ENCODE data around the gene TKT. TPM values are rescaled to one million over a fixed set of nuclear protein-coding genes. Genes with fewer than 3 reads are reported as not detected.

TKT gene
- total and polyA plus RNA-seq, 2 of the 13 experiments (the other 11 are each of a cell fraction or from before 2014, with no cell fraction given) = 150 to 238 TPM

GRCh38 chr3:53225651-53226050 is 30.2 kb downstream of the TKT start:
- CTCF ChIA-PET (ENCODE audit: low intra/inter-chr PET ratio, low total read pairs) = no interaction called here
- 95% methylated on average over 7 of the region's 7 CpGs for WGBS (ENCODE audit: low lambda C conversion rate)
- Histone ChIP-seq H3K36me3 (replicated peaks in 1 of 2; ENCODE audit: control insufficient read depth in 1 of 2, insufficient read depth in 2 of 2, low read length in 2 of 2) (peaks cover 41 to 67% of the 10 kb centered on the region in 2 experiments), H3K4me2 (ENCODE audit: low read depth, low read length) (no peak overlapping the region), H3K27ac (ENCODE audit: extremely low read length, insufficient read depth, low read length) (peak overlapping the region; percentile 43), H3K4me3 (replicated peaks in 1 of 3; ENCODE audit: insufficient read depth in 1 of 3, low read depth in 2 of 3, low read length in 3 of 3) (no peak overlapping the region), H3K79me2 (ENCODE audit: insufficient read depth, low read length) (no peaks in the 10 kb centered on the region), H3K9ac (ENCODE audit: insufficient read depth, low read depth, low read length) (no peak overlapping the region), H3K27me3 (ENCODE audit: control insufficient read depth in 1 of 2, insufficient read depth in 2 of 2, low read length in 2 of 2) (no peaks in the 10 kb centered on the region), H3K4me1 (ENCODE audit: insufficient read depth, low read length) (peaks cover 58% of the 10 kb centered on the region), H4K20me1 (ENCODE audit: insufficient read depth, low read length) (0 out of 2 replicates have a peak, but pooled peaks cover 3% of the 10 kb centered on the region), H2AFZ (ENCODE audit: low read length) (no peak overlapping the region), H3K9me3 (ENCODE audit: low read length) (no peaks in the 10 kb centered on the region)
- DNase-seq (ENCODE audit: low spot score) = no peak
- ATAC-seq = no peak
- TF ChIP-seq DNMT1 (CRISPR knock-in tag; IDR thresholded peaks at IDR 0.05) (no peak), GABPA (IDR thresholded peaks at IDR 0.05; ENCODE audit: low read depth, low read length) (no peak), GABPA (CRISPR knock-in tag; IDR thresholded peaks at IDR 0.05; ENCODE audit: low read depth) (no peak), ZNF790 (CRISPR knock-in tag; IDR thresholded peaks at IDR 0.05; ENCODE audit: borderline replicate concordance) (no peak), SNAPC5 (CRISPR knock-in tag; IDR thresholded peaks at IDR 0.05; ENCODE audit: borderline replicate concordance) (no peak), ZNF878 (CRISPR knock-in tag; IDR thresholded peaks at IDR 0.05) (no peak), TFDP2 (CRISPR knock-in tag; IDR thresholded peaks at IDR 0.05) (no peak), ZFP1 (CRISPR knock-in tag; IDR thresholded peaks at IDR 0.05) (no peak), CENPT (CRISPR knock-in tag; IDR thresholded peaks at IDR 0.05; ENCODE audit: low read depth) (no peak)
- intact Hi-C loops (cut with micrococcal nuclease; ENCODE audit: unreplicated experiment) = no loop called here
- BruUV-seq (replicated peaks) = no TSS peak
- in situ Hi-C loops (cut with HindIII; ENCODE audit: extremely low pct_ligation_motif_present, low pct_unique_long_range_greater_than_20kb) = no loop called here
- no peak for FAIRE-seq
- POLR2A ChIA-PET = no interaction called here
